Measurements from ENCODE around the gene RNF14. TPM values are rescaled to one million over a fixed set of nuclear protein-coding genes. Genes with fewer than 3 reads are reported as not detected.
"Not testable (repeated sequence)": the region's sequence is repeated elsewhere in the genome, so short reads cannot be mapped to it uniquely, and the experiment has no call there.

RNF14 gene
- total RNA-seq, 1 experiment from 2014 or later: 20.1 TPM

- H3K27me3 ChIP-seq (ENCODE audit: insufficient read depth, low read length): no peaks in the 10 kb centered on the region
- H3K9me3 Mint-ChIP-seq: no peaks in the 10 kb centered on the region; a peak in 1 of 5 replicates
- no peak overlapping the region for H3K4ac ChIP-seq (ENCODE audit: low read depth, low read length)
- no peak overlapping the region for H3K9ac ChIP-seq (ENCODE audit: extremely low read depth, insufficient read length, low read length)
- no peak overlapping the region for H2AFZ ChIP-seq (ENCODE audit: low read length)
- no peak overlapping the region for H2BK15ac ChIP-seq (ENCODE audit: low read depth, low read length)
- H3K4me1 Mint-ChIP-seq: peaks cover 8 to 12% of the 10 kb centered on the region in 2 experiments
- H4K5ac ChIP-seq (ENCODE audit: insufficient read length, low read depth, low read length): no peak overlapping the region
- no peaks in the 10 kb centered on the region for H4K20me1 ChIP-seq (ENCODE audit: control insufficient read depth, insufficient read depth, insufficient read length)
- H3K27ac Mint-ChIP-seq: no peak overlapping the region; a peak in 1 of 7 replicates
- H3K4me2 ChIP-seq (ENCODE audit: insufficient read depth, insufficient read length, low read length): no peak overlapping the region
- no peaks in the 10 kb centered on the region for H3K9me3 ChIP-seq (ENCODE audit: control insufficient read depth, low read depth, low read length)
- no peak overlapping the region for H3K56ac ChIP-seq (ENCODE audit: insufficient read length, low read depth, low read length)
- H3K14ac ChIP-seq (ENCODE audit: insufficient read depth, low read length): no peak overlapping the region
- no peak for DNase-seq
- H2BK20ac ChIP-seq (ENCODE audit: low read depth, low read length, poor library complexity, severe bottlenecking): no peak overlapping the region
- H3K18ac ChIP-seq (ENCODE audit: insufficient read length, low read depth, low read length): no peak overlapping the region
- H3T11ph ChIP-seq (ENCODE audit: low read length): no peak overlapping the region
- no peak overlapping the region for H2BK120ac ChIP-seq (ENCODE audit: low read depth, low read length, poor library complexity, severe bottlenecking)
- H3K27ac ChIP-seq (ENCODE audit: insufficient read length, low read depth, low read length): no peak overlapping the region
- no peak overlapping the region for H4K91ac ChIP-seq (ENCODE audit: insufficient read length, low read depth, low read length)
- H3K79me2 ChIP-seq (ENCODE audit: insufficient read depth, low read length): no peaks in the 10 kb centered on the region
- no peaks in the 10 kb centered on the region for H3K23me2 ChIP-seq (ENCODE audit: insufficient read length, low read depth, low read length, poor library complexity, severe bottlenecking)
- H3K4me1 ChIP-seq (ENCODE audit: insufficient read depth, low read length): no peaks in the 10 kb centered on the region
- no peak overlapping the region for H3K4me3 Mint-ChIP-seq
- no peaks in the 10 kb centered on the region for H3K36me3 Mint-ChIP-seq (ENCODE audit: insufficient read depth in 1 of 3, low read depth in 3 of 3)
- WGBS (ENCODE audit: extremely low coverage, insufficient read length, low lambda C conversion rate): no CpG with 5 or more reads among the region's 19 CpGs
- no peaks in the 10 kb centered on the region for H3K79me1 ChIP-seq (ENCODE audit: insufficient read depth, low read depth, low read length, poor library complexity, severe bottlenecking)
- TF ChIP-seq CTCF (conservative IDR thresholded peaks at IDR 0.05): no peak
- no peak overlapping the region for H4K8ac ChIP-seq (replicated peaks; ENCODE audit: insufficient read length, low read depth, low read length)
- no peak overlapping the region for H2AK5ac ChIP-seq (ENCODE audit: insufficient read length, low read length)
- no peak overlapping the region for H2BK5ac ChIP-seq (ENCODE audit: insufficient read length, low read length)
- H3K27me3 Mint-ChIP-seq (ENCODE audit: low read depth): peaks cover 2% of the 10 kb centered on the region
- no peak overlapping the region for H3K23ac ChIP-seq (ENCODE audit: insufficient read length, low read depth, low read length)
- no peak overlapping the region for H2BK12ac ChIP-seq (ENCODE audit: insufficient read length, low read depth, low read length)
These were observed 64.1 kb downstream of the RNF14 start for GRCh38 chr5:142032747-142033631.

GRCh38 chr5:142033632-142034567, 65.0 kb downstream of the RNF14 start:
- H4K91ac ChIP-seq (ENCODE audit: insufficient read length, low read depth, low read length); H2BK15ac ChIP-seq (ENCODE audit: low read depth, low read length); H3K4ac ChIP-seq (ENCODE audit: low read depth, low read length); H3K27me3 Mint-ChIP-seq (ENCODE audit: low read depth); H3K27me3 ChIP-seq (ENCODE audit: insufficient read depth, low read length); H3K9me3 Mint-ChIP-seq; H2BK5ac ChIP-seq (ENCODE audit: insufficient read length, low read length); H3K56ac ChIP-seq (ENCODE audit: insufficient read length, low read depth, low read length); H3K4me3 Mint-ChIP-seq; H3K9ac ChIP-seq (ENCODE audit: extremely low read depth, insufficient read length, low read length); DNase-seq; H3K23me2 ChIP-seq (ENCODE audit: insufficient read length, low read depth, low read length, poor library complexity, severe bottlenecking); H2BK120ac ChIP-seq (ENCODE audit: low read depth, low read length, poor library complexity, severe bottlenecking); H3T11ph ChIP-seq (ENCODE audit: low read length); H3K23ac ChIP-seq (ENCODE audit: insufficient read length, low read depth, low read length); H3K27ac ChIP-seq (ENCODE audit: insufficient read length, low read depth, low read length); H2AK5ac ChIP-seq (ENCODE audit: insufficient read length, low read length); H3K4me2 ChIP-seq (ENCODE audit: insufficient read depth, insufficient read length, low read length); H3K36me3 Mint-ChIP-seq (ENCODE audit: insufficient read depth in 1 of 3, low read depth in 3 of 3); H4K8ac ChIP-seq (replicated peaks; ENCODE audit: insufficient read length, low read depth, low read length); H2BK20ac ChIP-seq (ENCODE audit: low read depth, low read length, poor library complexity, severe bottlenecking); H3K79me1 ChIP-seq (ENCODE audit: insufficient read depth, low read depth, low read length, poor library complexity, severe bottlenecking); H4K20me1 ChIP-seq (ENCODE audit: control insufficient read depth, insufficient read depth, insufficient read length); H4K5ac ChIP-seq (ENCODE audit: insufficient read length, low read depth, low read length); H3K14ac ChIP-seq (ENCODE audit: insufficient read depth, low read length); H3K27ac Mint-ChIP-seq; H3K18ac ChIP-seq (ENCODE audit: insufficient read length, low read depth, low read length); H2AFZ ChIP-seq (ENCODE audit: low read length); H3K9me3 ChIP-seq (ENCODE audit: control insufficient read depth, low read depth, low read length); H3K4me1 ChIP-seq (ENCODE audit: insufficient read depth, low read length); H3K79me2 ChIP-seq (ENCODE audit: insufficient read depth, low read length); H2BK12ac ChIP-seq (ENCODE audit: insufficient read length, low read depth, low read length): not testable (repeated sequence)
- no CpG with 5 or more reads among the region's 15 CpGs for WGBS (ENCODE audit: extremely low coverage, insufficient read length, low lambda C conversion rate)
- H3K4me1 Mint-ChIP-seq: peaks cover 8 to 12% of the 10 kb centered on the region in 2 experiments
